ENCODE measurements around the gene DMXL2. TPM values are rescaled to one million over a fixed set of nuclear protein-coding genes. Genes with fewer than 3 reads are reported as not detected.

The DMXL2 gene
- total RNA-seq, 4 donors from 2014 or later, result 34.3 to 49.0 (median 45.7) TPM

DNA sequence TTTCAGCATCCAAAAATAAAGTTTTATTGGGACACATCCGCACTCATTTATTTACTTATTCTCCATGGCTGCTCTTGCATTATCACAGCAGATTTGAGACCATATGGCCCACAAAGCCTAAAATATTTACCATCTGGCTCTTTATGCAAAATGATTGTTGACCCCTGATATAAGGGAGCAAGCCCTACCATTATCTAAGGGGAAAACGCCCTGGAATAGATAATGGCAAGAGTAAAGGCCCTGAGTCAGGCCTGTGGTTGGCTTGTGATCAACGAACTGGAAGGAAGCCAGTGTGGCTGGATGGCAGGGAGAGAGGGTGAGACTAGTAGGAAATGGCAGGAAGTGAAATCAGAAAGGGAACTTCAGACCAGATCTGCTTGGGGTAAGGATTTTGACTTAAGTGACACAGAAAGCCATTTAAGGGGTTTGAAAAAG, 24.6 kb upstream of the DMXL2 start:
- Histone ChIP-seq H3K27me3 (no peaks in the 10 kb centered on the region), H3K27ac (no peak overlapping the region), H3K4me1 (no peaks in the 10 kb centered on the region), H3K9me3 (no peaks in the 10 kb centered on the region), H3K36me3 (no peaks in the 10 kb centered on the region), H3K4me3 (replicated peaks in 1 of 3) (no peak overlapping the region)
- DNase-seq, result peak in 1 of 2 donors; percentile 6
- intact Hi-C loops (cut with DNase I), result no loop called here
- 60 to 74% methylated on average over 3 of the region's 3 CpGs for WGBS, 2 donors
- no peak for TF ChIP-seq POLR2A (IDR thresholded peaks at IDR 0.05)
- TF ChIP-seq, protein P1, sequence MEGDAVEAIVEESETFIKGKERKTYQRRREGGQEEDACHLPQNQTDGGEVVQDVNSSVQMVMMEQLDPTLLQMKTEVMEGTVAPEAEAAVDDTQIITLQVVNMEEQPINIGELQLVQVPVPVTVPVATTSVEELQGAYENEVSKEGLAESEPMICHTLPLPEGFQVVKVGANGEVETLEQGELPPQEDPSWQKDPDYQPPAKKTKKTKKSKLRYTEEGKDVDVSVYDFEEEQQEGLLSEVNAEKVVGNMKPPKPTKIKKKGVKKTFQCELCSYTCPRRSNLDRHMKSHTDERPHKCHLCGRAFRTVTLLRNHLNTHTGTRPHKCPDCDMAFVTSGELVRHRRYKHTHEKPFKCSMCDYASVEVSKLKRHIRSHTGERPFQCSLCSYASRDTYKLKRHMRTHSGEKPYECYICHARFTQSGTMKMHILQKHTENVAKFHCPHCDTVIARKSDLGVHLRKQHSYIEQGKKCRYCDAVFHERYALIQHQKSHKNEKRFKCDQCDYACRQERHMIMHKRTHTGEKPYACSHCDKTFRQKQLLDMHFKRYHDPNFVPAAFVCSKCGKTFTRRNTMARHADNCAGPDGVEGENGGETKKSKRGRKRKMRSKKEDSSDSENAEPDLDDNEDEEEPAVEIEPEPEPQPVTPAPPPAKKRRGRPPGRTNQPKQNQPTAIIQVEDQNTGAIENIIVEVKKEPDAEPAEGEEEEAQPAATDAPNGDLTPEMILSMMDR (IDR thresholded peaks at IDR 0.05), result no peak

DNA sequence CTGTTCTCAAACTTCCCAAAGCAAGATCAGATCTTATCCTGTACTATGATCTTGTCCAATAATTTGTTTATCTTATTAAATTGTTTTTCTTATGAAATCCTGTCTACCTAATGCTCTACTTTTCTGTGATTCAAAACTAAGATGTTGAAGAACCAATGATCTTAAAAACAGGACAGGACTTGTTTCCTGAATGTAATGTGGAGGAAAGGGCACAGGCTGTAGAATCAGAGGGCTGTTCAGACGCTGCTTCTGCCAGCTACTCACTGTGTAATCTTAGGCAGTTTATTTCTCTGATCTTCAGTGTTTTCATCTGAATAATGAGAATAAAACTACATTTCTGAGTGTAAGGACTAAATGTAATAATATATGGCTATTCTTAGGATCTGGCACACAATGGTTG, 20.1 kb upstream of the DMXL2 start:
- Histone ChIP-seq H3K9me3 (no peaks in the 10 kb centered on the region), H3K36me3 (no peaks in the 10 kb centered on the region), H3K4me3 (replicated peaks in 1 of 3) (no peak overlapping the region), H3K4me1 (no peaks in the 10 kb centered on the region), H3K27me3 (no peaks in the 10 kb centered on the region), H3K27ac (no peak overlapping the region)
- intact Hi-C loops (cut with DNase I), result no loop called here
- WGBS, 2 donors, result 44 to 55% methylated on average over 1 of the region's 1 CpG
- TF ChIP-seq POLR2A (IDR thresholded peaks at IDR 0.05), result no peak
- no peak for DNase-seq

DNA sequence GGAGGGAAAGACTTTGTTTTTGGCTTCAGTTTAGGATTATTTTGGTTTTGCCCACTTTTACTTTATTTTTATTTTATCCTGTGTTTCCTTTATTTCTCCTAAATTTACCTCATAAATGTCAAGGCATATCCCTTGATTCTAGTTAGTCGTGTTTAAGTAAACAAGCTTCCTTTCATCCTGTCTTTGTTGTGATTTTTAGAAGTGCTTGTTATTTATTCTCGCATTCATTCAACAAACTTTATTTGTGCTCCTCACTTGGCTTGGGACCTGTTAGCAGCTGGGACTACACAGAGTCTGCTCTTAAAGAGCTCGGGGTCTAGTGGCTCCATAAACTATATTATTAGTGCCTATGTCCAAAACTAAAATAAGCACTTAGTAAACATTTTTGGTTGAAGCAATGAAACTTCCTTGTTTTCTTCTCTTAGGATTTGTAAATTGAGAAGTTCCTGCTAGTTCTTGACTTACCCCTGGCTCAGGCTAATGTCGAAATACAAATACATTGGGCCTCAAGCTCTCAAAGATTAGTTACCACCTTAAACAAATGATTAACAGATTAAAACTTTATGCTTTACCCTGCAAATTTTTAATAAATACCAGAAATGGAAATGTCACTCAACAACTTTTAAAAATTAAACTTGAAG, 19.0 kb upstream of the DMXL2 start:
- no peaks in the 10 kb centered on the region for H3K4me1 ChIP-seq
- DNase-seq, result no peak
- WGBS, 2 donors, result 54 to 63% methylated on average over 4 of the region's 4 CpGs
- no peaks in the 10 kb centered on the region for H3K27me3 ChIP-seq
- H3K27ac ChIP-seq, result no peak overlapping the region
- H3K9me3 ChIP-seq, result no peaks in the 10 kb centered on the region
- TF ChIP-seq POLR2A (IDR thresholded peaks at IDR 0.05), result no peak
- TF ChIP-seq, protein P1 (IDR thresholded peaks at IDR 0.05), result no peak
- intact Hi-C loops (cut with DNase I), result no loop called here
- no peak overlapping the region for H3K4me3 ChIP-seq (replicated peaks in 1 of 3)
- no peaks in the 10 kb centered on the region for H3K36me3 ChIP-seq

DNA sequence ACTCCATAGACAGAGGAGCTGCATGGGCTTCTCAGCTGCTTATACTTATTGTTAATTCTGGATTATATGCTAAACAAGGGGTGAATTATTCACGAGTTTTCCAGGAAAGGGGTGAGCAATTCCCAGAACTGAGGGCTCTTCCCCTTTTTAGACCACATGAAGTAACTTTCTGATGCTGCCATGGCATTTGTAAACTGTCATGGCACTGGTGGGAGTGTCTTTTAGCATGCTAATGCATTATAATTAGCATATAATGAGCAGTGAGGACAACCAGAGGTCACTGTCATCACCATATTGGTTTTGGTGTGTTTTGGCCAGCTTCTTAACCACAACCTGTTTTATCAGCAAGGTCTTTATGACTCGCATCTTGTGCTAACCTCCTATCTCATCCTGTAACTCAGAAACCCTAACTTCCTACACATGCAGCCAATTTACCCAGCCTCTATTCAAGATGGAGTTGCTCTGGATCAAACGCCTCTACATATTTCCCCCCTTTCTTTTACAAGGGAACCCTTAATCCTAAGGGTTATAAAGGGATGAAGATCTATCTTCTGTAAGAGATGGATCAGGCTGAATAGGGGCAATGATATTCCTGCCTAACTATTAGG, 12.1 kb upstream of the DMXL2 start:
- no peaks in the 10 kb centered on the region for H3K36me3 ChIP-seq
- no peak for TF ChIP-seq POLR2A (IDR thresholded peaks at IDR 0.05)
- TF ChIP-seq, protein P1 (IDR thresholded peaks at IDR 0.05), result no peak
- H3K27ac ChIP-seq, result no peak overlapping the region
- no peak overlapping the region for H3K4me3 ChIP-seq (replicated peaks in 1 of 3)
- 64 to 74% methylated on average over 3 of the region's 3 CpGs for WGBS, 2 donors
- no peaks in the 10 kb centered on the region for H3K4me1 ChIP-seq
- intact Hi-C loops (cut with DNase I), result no loop called here
- no peaks in the 10 kb centered on the region for H3K27me3 ChIP-seq
- no peaks in the 10 kb centered on the region for H3K9me3 ChIP-seq
- no peak for DNase-seq

DNA sequence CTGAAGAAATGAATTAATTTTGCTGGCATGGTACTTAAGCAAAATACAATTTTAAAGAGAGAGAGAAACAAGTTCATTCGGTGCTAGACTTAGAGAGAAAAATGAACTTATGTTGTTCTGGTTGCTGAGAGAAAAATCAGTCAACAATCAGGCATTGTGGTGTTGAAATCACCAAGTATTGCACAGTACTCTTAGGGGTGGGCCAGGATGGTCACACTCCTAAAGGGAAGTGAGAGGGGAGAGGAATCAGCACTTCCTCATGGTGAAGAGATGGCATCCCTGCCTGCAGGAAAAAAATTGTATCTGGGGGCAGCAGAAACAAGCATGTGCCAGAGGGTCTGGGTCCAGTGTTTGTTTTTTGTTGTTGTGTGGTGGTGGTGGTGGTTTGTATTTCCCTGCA, 7.0 kb upstream of the DMXL2 start:
- Histone ChIP-seq H3K27me3 (no peaks in the 10 kb centered on the region), H3K9me3 (no peaks in the 10 kb centered on the region), H3K36me3 (no peaks in the 10 kb centered on the region), H3K27ac (no peak overlapping the region), H3K4me3 (replicated peaks in 1 of 3) (no peak overlapping the region), H3K4me1 (no peaks in the 10 kb centered on the region)
- WGBS, 2 donors, result 81 to 84% methylated on average over 1 of the region's 1 CpG
- intact Hi-C loops (cut with DNase I), result no loop called here
- TF ChIP-seq, protein P1 (IDR thresholded peaks at IDR 0.05), result no peak
- no peak for TF ChIP-seq POLR2A (IDR thresholded peaks at IDR 0.05)
- DNase-seq, result no peak
